ENCODE data around the gene TMEM192.
"Not testable (repeated sequence)": the region's sequence is repeated elsewhere in the genome, so short reads cannot be mapped to it uniquely, and the experiment has no call there.

The TMEM192 gene

DNA sequence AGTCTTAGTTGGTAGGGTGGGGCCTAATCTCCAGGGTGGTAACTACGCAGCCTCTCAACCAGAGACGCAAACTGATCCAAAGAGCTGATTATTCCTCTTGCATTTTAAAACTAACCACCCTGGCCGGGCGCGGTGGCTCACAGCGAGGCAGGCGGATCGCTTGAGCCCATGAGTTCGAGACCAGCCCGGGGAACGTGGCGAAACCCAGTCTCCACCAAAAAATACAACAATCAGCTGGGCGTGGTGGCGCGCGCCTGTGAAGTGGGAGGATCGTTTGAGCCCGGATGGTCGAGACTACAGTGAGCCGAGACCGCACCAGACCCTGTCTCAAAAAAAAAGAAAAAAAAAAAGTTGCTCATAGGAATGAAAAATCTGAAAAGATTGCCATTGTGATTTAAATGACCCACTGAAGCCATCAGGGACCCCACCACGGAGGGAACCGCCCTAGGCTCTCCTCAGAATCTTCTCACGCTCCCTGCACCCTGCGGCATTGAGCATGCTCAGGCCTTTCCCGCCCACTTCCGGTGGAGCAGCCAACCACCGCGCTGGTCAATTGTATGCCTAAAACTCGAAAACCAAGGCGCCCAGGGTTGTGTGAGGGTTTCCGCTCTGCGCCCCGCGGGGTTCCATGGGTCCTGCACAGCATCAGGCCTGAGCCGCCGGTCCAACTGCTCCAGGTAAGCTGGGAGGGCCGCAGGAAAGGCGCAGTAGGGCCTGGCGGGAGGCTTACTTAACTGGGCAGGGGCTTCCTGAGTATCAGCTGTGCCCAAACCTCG, 81.0 kb downstream of the TMEM192 start, which contains the start of gene TRIM60:
TSS of gene TRIM60 (plus strand) at position 564 of the 776 bp plus-strand sequence. CDS start 8,074 bp downstream, outside the sequence.
- TF ChIP-seq, protein P1, sequence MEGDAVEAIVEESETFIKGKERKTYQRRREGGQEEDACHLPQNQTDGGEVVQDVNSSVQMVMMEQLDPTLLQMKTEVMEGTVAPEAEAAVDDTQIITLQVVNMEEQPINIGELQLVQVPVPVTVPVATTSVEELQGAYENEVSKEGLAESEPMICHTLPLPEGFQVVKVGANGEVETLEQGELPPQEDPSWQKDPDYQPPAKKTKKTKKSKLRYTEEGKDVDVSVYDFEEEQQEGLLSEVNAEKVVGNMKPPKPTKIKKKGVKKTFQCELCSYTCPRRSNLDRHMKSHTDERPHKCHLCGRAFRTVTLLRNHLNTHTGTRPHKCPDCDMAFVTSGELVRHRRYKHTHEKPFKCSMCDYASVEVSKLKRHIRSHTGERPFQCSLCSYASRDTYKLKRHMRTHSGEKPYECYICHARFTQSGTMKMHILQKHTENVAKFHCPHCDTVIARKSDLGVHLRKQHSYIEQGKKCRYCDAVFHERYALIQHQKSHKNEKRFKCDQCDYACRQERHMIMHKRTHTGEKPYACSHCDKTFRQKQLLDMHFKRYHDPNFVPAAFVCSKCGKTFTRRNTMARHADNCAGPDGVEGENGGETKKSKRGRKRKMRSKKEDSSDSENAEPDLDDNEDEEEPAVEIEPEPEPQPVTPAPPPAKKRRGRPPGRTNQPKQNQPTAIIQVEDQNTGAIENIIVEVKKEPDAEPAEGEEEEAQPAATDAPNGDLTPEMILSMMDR (IDR thresholded peaks at IDR 0.05; ENCODE audit: insufficient read depth, low read length, missing control alignments), result no peak
- H3K4me3 ChIP-seq (ENCODE audit: low read depth, low read length), result no peak within 1 kb of the TSS
- no peak for DNase-seq (ENCODE audit: low read depth, low spot score)
- ChIA-PET POLR2A (no interaction called here), CTCF (no interaction called here)

GRCh38 chr4:165027762-165028402, 84.8 kb downstream of the TMEM192 start:
- no peak for DNase-seq (ENCODE audit: low read depth, low spot score)
- CTCF ChIA-PET, result no interaction called here
- H3K4me3 ChIP-seq (ENCODE audit: low read depth, low read length), result no peak overlapping the region
- TF ChIP-seq, protein P1 (IDR thresholded peaks at IDR 0.05; ENCODE audit: insufficient read depth, low read length, missing control alignments), result no peak
- POLR2A ChIA-PET, result no interaction called here

DNA sequence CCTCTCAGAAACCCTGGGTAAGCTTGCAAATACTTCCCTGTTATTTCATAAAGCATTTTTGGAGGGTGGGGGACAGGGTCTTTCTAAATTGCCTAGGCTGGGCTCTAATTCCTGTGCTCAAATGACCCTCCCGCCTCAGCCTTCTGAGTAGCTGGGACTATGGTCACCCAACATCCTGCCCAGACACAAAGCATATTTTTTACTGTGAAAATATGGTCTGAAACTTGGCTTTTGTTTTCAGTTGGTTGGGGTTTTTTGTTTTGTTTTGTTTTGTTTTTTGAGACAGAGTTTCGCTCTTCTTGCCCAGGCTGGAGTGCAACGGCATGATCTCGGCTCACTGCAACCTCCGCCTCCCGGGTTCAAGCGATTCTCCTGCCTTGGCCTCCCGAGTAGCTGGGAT, 86.9 kb downstream of the TMEM192 start:
- H3K4me3 ChIP-seq (ENCODE audit: low read depth, low read length); POLR2A ChIA-PET; DNase-seq (ENCODE audit: low read depth, low spot score); CTCF ChIA-PET: not testable (repeated sequence)
